C4-2B (cell line): ENCODE data around the gene CRAMP1.

Experiments
- H3K27ac ChIP-seq: fragments of 450-650 bp; 2 replicates; pipeline ENCODE4 v1.5.1; 2017
- CTCF ChIP-seq: fragments of 450-650 bp; conservative IDR thresholded peaks from 2 replicates; pipeline ENCODE4 v1.5.1; 2017; ENCODE audit warnings: mild to moderate bottlenecking
- ZFX ChIP-seq: fragments of 450-650 bp; IDR thresholded peaks from 2 replicates; pipeline ENCODE4 v1.6.1; 2017

The CRAMP1 gene

GRCh38 chr16:1635070-1635469 lies 22.9 kb downstream of the CRAMP1 start:
- no peak overlapping the region for H3K27ac ChIP-seq
- no peak for TF ChIP-seq CTCF
- TF ChIP-seq ZFX = no peak

GRCh38 chr16:1637526-1637925 lies 25.4 kb downstream of the CRAMP1 start:
- TF ChIP-seq ZFX = no peak
- TF ChIP-seq CTCF = no peak
- no peak overlapping the region for H3K27ac ChIP-seq

- no peak for TF ChIP-seq ZFX
- H3K27ac ChIP-seq = no peak overlapping the region
These were observed 26.6 kb downstream of the CRAMP1 start for GRCh38 chr16:1638757-1639156.

- H3K27ac ChIP-seq = no peak overlapping the region
- TF ChIP-seq ZFX = no peak
- TF ChIP-seq CTCF = no peak
These were observed 27.1 kb downstream of the CRAMP1 start for GRCh38 chr16:1639282-1639681.

- TF ChIP-seq ZFX (no peak), CTCF (no peak)
- no peak overlapping the region for H3K27ac ChIP-seq
These were observed 27.7 kb downstream of the CRAMP1 start for GRCh38 chr16:1639860-1640259.

- TF ChIP-seq CTCF (no peak), ZFX (no peak)
- H3K27ac ChIP-seq = no peak overlapping the region
These were observed 28.2 kb downstream of the CRAMP1 start for GRCh38 chr16:1640261-1640941.

- peak overlapping the region; percentile 45; the same call in 1 of the 2 replicates for H3K27ac ChIP-seq
- TF ChIP-seq ZFX = no peak
- no peak for TF ChIP-seq CTCF
These were observed 29.1 kb downstream of the CRAMP1 start for GRCh38 chr16:1641261-1641660.

GRCh38 chr16:1642148-1642547 lies 30.0 kb downstream of the CRAMP1 start:
- H3K27ac ChIP-seq = peak overlapping the region; percentile 45
- TF ChIP-seq ZFX (no peak), CTCF (no peak)
